ENCODE results near the gene GLE1.

The GLE1 gene

GRCh38 chr9:128512820-128513219, 8.3 kb downstream of the GLE1 start:
- TF ChIP-seq CTCF (conservative IDR thresholded peaks at IDR 0.05; ENCODE audit: low read depth, low read length): no peak
- no peak for DNase-seq (ENCODE audit: low read depth)
- no peak overlapping the region for H3K4me3 ChIP-seq (ENCODE audit: low read length)

DNA sequence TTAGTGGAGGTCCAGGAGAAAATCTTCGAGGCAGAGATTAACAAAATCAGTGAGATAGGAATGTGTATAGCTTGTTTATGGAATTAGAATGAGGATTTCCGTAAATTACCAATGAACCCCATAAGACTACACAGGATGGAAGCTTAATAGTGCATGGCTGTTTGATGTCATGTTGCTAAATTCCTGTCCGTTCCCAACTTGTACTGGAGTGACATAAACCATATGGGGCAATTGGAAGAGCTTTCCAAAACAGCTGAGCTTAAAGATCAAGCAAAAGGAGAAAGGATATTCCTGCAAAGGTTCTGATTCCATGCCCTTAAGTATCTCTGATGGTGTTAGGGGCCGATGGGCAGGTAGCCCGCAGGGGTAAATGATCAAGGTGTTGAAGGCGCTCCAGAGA, 17.4 kb downstream of the GLE1 start:
- no peak overlapping the region for H3K4me3 ChIP-seq (ENCODE audit: low read length)
- TF ChIP-seq CTCF (conservative IDR thresholded peaks at IDR 0.05; ENCODE audit: low read depth, low read length): no peak
- no peak for DNase-seq (ENCODE audit: low read depth)

- TF ChIP-seq CTCF (conservative IDR thresholded peaks at IDR 0.05; ENCODE audit: low read depth, low read length): no peak
- DNase-seq (ENCODE audit: low read depth): no peak
- H3K4me3 ChIP-seq (ENCODE audit: low read length): no peak overlapping the region
Measured at GRCh38 chr9:128523199-128523925, 18.8 kb downstream of the GLE1 start.

GRCh38 chr9:128526720-128527119, 22.2 kb downstream of the GLE1 start:
- H3K4me3 ChIP-seq (ENCODE audit: low read length): no peak overlapping the region
- TF ChIP-seq CTCF (conservative IDR thresholded peaks at IDR 0.05; ENCODE audit: low read depth, low read length): no peak

DNA sequence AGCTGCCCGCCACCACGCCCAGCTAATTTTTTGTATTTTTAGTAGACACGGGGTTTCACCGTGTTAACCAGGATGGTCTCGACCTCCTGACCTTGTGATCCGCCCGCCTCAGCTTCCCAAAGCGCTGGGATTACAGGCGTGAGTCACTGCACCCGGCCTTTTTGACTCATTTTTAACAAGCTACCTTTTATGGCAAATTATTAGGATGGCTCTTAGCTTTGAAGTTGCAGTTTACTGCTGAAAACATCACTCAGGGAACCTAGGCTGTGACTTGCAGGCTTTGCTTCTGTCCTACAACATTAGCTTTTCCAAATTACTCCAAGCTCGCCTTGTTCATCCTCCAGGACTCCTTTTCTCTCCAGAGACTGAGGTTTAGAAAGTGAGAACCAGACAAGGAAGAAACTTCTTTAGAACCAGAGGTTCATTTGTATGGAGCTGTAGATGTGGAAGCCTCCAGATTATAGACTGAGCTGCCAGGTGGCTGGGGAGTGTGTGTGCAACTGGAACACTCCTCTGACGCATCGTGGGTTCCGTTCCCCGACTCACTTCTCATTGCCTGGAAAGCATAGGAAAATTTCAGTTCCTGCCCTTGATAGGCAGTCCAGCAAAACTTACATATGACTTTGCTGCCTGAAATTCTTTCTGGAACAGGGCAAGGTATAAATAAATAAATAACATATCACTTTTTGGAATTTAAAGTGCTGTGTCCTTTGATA, 24.1 kb downstream of the GLE1 start:
- TF ChIP-seq CTCF (conservative IDR thresholded peaks at IDR 0.05; ENCODE audit: low read depth, low read length): no peak
- no peak for DNase-seq (ENCODE audit: low read depth)
- H3K4me3 ChIP-seq (ENCODE audit: low read length): no peak overlapping the region

More at GRCh38 chr9:128526720-128527119, 22.2 kb downstream of the GLE1 start:
- no peak for DNase-seq (ENCODE audit: low read depth)

DNA sequence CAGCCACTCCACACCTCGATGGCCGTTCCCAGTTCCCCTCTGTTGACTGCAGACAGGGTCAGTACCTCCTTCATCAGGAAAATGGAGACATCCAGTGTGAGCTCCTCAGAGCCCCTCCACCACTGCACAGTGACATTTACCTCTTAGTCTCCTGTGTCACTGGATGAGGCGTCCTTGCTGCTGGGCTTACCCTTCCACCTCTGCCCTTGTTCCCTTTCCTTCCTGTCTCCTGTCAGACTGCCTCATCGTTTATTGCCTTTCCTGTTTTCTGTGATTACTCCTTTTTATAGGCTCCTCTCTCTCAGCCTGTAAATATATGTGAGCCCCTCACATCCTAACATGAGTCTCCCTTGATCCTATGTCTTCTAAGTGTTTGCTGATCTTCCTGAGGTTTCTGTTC, 24.7 kb downstream of the GLE1 start:
- no peak overlapping the region for H3K4me3 ChIP-seq (ENCODE audit: low read length)
- no peak for DNase-seq (ENCODE audit: low read depth)
- TF ChIP-seq CTCF (conservative IDR thresholded peaks at IDR 0.05; ENCODE audit: low read depth, low read length): no peak

DNA sequence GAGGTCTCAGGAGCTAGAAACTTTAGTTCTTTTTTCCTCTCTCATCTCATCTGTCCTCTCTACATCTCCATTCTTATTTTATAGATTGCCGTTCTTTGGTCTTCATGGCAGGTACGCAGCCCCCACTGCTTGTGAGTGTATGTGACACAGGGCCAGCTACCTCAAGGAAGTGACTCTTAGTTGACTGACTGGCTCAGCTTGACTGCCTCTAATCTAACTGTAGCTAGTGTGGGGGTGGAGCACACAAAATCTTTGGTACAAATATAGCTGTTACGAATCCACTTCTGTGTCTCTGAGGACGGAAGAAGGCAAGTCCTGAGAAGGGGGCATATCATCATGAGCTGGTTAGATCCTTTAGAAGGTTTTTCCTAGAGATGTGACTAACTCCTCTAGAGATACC, 28.1 kb downstream of the GLE1 start:
- TF ChIP-seq CTCF (conservative IDR thresholded peaks at IDR 0.05; ENCODE audit: low read depth, low read length): no peak
- DNase-seq (ENCODE audit: low read depth): no peak
- no peak overlapping the region for H3K4me3 ChIP-seq (ENCODE audit: low read length)
